HG03432 (cell line): ENCODE measurements around the gene PDIA4.

Experiments used
- ATAC-seq: cut with Tn5 transposase; IDR thresholded peaks from one replicate; pipeline ENCODE4 v1.9.1; 2021; ENCODE audit warnings: mild to moderate bottlenecking, moderate library complexity; ENCODE audit not compliant: unreplicated experiment

Gene PDIA4

DNA sequence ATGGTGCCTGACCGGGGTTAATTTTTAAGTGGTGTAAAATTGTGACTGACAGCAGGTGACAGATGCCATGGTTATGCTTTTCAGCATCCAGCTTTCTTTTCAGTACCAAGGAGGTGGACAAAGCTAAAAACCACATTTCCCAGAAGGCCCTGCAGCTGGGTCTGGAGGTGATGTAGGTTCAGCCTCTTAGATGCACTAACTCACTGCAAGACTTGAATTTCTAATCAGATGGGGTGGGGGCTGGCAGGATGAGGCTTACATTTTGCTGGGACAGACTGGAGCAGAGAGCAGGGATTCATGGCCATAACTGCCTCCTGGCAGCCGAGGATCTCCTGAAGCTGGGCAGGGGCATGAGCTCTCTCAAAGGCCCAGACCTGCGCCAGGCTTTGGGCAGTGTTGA lies 52.4 kb downstream of the PDIA4 start:
- no peak for ATAC-seq

DNA sequence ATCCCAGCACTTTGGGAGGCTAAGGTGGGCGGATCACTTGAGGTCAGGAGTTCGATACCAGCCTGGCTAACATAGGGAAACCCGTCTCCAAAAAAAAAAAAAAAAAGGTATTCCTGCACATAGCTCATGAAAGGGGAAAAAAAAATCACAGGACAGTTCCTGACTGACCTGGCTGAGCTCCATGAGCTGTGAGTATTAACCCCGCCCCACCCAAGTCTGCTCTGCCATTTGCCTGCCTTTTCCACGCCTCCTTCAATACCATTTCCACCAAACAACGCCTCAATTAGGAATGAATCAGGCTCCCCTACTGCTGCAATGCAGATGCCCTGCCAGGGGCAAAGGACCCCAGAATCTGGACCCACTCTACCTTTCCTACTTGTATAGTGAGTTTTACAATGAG lies 55.0 kb downstream of the PDIA4 start:
- ATAC-seq, result no peak

DNA sequence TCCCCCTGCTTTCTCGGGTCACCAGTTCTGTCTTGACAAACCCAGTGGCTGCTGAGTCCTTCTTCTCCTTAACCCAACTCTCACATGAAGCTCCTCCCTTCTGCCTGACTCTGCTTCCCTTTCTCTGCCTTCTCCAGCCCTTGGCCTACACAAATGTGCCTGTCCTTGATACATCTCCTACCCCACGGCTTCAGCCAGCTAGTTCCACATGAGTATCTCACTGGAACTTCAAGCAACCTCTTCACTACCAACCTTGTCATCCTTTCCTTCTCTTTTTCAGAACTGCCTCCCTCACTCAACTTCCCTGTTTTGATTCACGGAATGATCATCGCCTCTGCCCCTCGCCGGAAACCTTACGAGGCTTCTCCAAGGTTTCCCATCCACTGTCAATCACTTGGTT lies 55.9 kb downstream of the PDIA4 start:
- ATAC-seq, result no peak

GRCh38 chr7:148967602-148968001 lies 60.7 kb downstream of the PDIA4 start:
- no peak for ATAC-seq

DNA sequence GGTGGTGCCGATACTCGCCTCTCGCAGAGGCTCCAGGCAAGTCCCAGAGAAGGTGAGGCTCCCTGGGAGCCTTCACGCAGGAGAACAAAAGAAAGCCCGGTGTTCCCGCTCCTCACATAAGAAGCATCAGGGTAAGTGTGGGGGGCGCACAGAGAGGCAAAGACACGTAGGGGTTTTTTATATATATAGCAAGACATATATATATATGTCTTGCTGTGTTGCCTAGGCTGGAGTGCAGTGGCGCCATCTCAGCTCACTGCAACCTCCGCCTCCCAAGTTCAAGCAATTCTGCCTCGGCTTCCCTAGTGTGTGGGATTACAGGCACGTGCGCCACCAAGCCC lies 61.3 kb downstream of the PDIA4 start:
- ATAC-seq, result peak; percentile 10

GRCh38 chr7:148964483-148965267 lies 63.6 kb downstream of the PDIA4 start:
- no peak for ATAC-seq

DNA sequence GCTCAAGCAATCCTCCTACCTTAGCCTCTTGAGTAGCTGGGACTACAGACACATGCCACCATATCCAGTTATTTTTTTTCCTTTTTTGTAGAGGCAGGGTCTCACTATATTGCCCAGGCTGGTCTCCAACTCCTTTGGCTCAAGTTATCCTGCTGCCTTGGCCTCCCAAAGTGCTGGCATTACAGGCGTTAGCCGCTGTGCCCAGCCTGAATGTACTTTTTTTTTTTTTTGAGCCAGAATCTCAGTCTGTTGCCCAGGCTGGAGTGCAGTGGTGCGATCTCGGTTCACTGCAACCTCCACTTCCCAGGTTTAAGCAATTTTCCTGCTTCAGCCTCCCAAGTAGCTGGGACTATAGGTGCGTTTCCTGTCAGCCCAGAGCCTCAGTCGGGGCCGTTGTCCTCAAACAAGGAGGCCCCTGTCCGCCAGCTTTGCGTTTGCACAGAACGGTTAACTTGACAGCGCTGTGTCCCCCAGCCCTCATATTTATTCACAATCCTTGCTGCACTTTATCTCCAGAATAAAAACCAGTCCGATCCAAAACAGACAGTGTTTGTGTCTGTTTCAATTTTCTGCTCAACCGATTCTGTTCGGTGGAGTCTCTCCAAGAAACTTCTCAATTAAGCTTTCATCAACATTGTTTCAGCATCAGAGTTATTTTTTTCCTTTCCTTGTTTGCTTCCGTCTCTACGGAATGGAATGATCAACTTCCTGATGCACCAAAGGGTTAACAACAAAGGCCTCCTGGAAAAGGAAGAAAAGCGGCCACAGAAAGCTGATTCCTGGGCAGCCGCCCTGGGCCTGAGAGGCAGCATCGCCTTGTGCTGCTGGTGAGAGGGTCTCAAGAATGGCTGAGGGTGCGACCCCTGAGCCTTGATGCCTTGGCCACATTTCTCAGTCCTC lies 64.5 kb downstream of the PDIA4 start:
- ATAC-seq, result no peak

DNA sequence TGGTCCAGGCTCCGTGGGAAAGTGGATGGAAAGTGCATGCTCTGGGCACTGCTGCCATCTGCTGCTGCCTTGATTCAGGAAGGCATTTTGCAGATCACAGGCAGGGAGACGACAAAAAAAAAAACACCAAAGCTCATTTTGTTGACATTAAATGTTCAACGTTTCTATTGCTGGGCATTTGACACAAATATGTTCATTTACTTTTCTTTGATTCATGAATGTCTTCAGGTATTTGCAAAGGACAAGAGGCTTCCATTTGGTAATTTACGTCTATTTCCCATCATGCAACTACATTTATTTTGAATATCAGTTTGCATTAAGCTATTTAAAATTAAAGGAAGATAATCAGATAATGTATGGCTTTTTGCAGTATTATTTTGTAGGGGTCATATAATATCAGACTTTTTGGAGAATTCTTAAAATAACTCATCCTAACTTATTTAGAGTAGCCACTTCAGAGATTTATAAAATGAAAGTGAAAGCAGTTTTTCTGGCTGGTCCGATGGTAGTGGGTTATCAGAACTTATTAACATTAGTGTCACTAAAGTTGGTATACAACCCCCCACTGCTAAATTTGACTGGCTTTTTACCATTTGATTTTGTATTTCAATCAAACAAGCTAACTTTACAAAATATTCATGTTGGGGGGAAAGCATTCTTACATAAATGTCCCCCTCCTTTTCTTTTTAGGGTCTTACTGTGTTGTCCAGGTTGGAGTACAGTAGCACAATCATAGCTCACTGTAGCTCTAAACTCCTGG lies 65.3 kb downstream of the PDIA4 start:
- ATAC-seq, result peak; percentile 69

- ATAC-seq, result peak; percentile 1
These were observed 65.9 kb downstream of the PDIA4 start for GRCh38 chr7:148962440-148962822.

GRCh38 chr7:148959726-148960125 lies 68.6 kb downstream of the PDIA4 start:
- no peak for ATAC-seq

GRCh38 chr7:148958061-148958460 lies 70.2 kb downstream of the PDIA4 start:
- no peak for ATAC-seq

- ATAC-seq, result no peak
These were observed 73.5 kb downstream of the PDIA4 start for GRCh38 chr7:148954766-148955165.

- no peak for ATAC-seq
These were observed 74.6 kb downstream of the PDIA4 start for GRCh38 chr7:148953676-148954075.
